ENCODE data around the gene RPS8. TPM values are rescaled to one million over a fixed set of nuclear protein-coding genes. Genes with fewer than 3 reads are reported as not detected.
A peak's percentile ranks its signal among the peaks of the same experiment; 100 is the strongest.
"Not testable (repeated sequence)": the region's sequence is repeated elsewhere in the genome, so short reads cannot be mapped to it uniquely, and the experiment has no call there.

RPS8 gene
- total RNA-seq, 1 donor, result 1,221 TPM

DNA sequence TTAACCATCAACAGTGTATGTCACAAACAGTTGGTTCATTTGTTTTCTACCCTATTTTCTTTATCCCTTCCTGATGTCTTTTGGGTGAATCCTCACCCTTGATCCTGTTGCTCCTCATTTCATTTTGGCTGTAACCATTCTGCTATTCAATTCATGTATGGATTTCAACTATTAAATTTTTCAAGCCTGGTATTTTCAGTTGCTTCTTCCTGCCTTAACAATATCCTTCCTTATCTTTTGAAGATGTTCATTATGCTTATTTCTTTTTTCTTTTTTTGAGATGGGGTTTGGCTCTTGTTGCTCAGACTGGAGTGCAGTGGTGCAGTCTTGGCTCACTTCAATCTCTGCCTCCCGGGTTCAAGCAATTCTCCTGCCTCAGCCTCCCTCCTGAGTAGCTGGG, 41.6 kb upstream of the RPS8 start:
- Histone ChIP-seq H3K79me2 (ENCODE audit: insufficient read depth, low read length) (no peaks in the 10 kb centered on the region), H3K9me3 (ENCODE audit: low read depth, low read length) (no peaks in the 10 kb centered on the region), H2AFZ (ENCODE audit: low read length) (no peak overlapping the region), H3K4me3 (ENCODE audit: insufficient read depth, low read length) (no peak overlapping the region), H3K36me3 (ENCODE audit: insufficient read depth, low read length) (no peaks in the 10 kb centered on the region), H3K27me3 (ENCODE audit: insufficient read depth, low read length) (no peaks in the 10 kb centered on the region), H3K4me2 (ENCODE audit: insufficient read depth, low read length) (no peak overlapping the region), H4K20me1 (ENCODE audit: insufficient read depth, low read length) (no peaks in the 10 kb centered on the region), H3K27ac (ENCODE audit: low read depth, low read length) (no peak overlapping the region), H3K4me1 (ENCODE audit: insufficient read depth, low read length) (peaks cover 26% of the 10 kb centered on the region)
- no peak for TF ChIP-seq CTCF (IDR thresholded peaks at IDR 0.05; ENCODE audit: extremely low read depth, low read depth, low read length)
- no peak for DNase-seq (ENCODE audit: insufficient read length, low spot score, missing footprints)

GRCh38 chr1:44735992-44736391, 39.3 kb upstream of the RPS8 start:
- Histone ChIP-seq H3K4me3 (ENCODE audit: insufficient read depth, low read length) (no peak overlapping the region), H3K9me3 (ENCODE audit: low read depth, low read length) (no peaks in the 10 kb centered on the region), H4K20me1 (ENCODE audit: insufficient read depth, low read length) (no peaks in the 10 kb centered on the region), H3K4me2 (ENCODE audit: insufficient read depth, low read length) (no peak overlapping the region), H2AFZ (ENCODE audit: low read length) (no peak overlapping the region), H3K27me3 (ENCODE audit: insufficient read depth, low read length) (no peaks in the 10 kb centered on the region), H3K4me1 (ENCODE audit: insufficient read depth, low read length) (peaks cover 31% of the 10 kb centered on the region), H3K79me2 (ENCODE audit: insufficient read depth, low read length) (peaks cover 13% of the 10 kb centered on the region), H3K27ac (ENCODE audit: low read depth, low read length) (no peak overlapping the region), H3K36me3 (ENCODE audit: insufficient read depth, low read length) (no peaks in the 10 kb centered on the region)
- no peak for TF ChIP-seq CTCF (IDR thresholded peaks at IDR 0.05; ENCODE audit: extremely low read depth, low read depth, low read length)
- DNase-seq (ENCODE audit: insufficient read length, low spot score, missing footprints), result no peak

- H3K27me3 ChIP-seq (ENCODE audit: insufficient read depth, low read length); H4K20me1 ChIP-seq (ENCODE audit: insufficient read depth, low read length); H3K36me3 ChIP-seq (ENCODE audit: insufficient read depth, low read length); H3K9me3 ChIP-seq (ENCODE audit: low read depth, low read length); DNase-seq (ENCODE audit: insufficient read length, low spot score, missing footprints): not testable (repeated sequence)
- peaks cover 23% of the 10 kb centered on the region for H3K4me1 ChIP-seq (ENCODE audit: insufficient read depth, low read length)
- H3K79me2 ChIP-seq (ENCODE audit: insufficient read depth, low read length), result peaks cover 36% of the 10 kb centered on the region
- H3K4me3 ChIP-seq (ENCODE audit: insufficient read depth, low read length), result peak overlapping the region; percentile 82
- peak overlapping the region; percentile 87 for H3K27ac ChIP-seq (ENCODE audit: low read depth, low read length)
- H3K4me2 ChIP-seq (ENCODE audit: insufficient read depth, low read length), result peak overlapping the region; percentile 98
- peak overlapping the region; percentile 97 for H2AFZ ChIP-seq (ENCODE audit: low read length)
Measured at GRCh38 chr1:44738953-44739306, 36.4 kb upstream of the RPS8 start.

DNA sequence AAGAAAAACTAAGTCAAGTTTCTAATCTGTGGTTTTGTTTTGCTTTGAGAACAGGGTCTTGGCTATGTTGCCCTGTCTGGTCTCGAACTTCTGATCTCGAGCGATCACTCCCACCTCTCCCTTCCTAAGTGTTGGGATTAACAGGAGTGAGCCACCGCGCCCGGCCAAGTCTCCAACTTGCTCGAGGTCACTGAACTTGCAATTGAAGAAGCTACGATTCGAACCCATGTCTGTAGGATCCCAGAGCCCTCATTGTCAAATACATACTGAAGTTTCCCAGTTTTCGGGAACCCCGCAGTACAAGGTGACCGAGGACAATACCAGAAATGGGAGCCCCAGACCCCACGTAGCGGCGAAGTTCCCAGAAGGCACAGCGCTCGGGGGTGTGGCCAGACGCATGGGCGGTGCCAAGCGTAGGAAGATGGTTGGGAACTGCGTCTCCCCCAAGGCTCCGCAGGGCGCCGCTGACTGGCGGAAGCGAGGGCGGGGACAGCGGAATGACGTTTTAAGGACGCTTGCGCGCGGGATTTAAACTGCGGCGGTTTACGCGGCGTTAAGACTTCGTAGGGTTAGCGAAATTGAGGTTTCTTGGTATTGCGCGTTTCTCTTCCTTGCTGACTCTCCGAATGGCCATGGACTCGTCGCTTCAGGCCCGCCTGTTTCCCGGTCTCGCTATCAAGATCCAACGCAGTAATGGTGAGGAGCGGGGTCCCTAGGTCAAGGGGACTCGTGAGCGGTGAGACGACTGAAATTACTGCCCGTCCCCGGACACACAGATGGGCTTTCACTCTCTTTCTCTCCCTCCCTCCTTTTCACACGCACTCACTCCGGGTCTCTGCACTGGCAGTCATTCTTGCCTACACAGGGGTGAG, 35.8 kb upstream of the RPS8 start, which contains the start of gene KIF2C:
TSS of gene KIF2C (plus strand) at position 531 of the 872 bp plus-strand sequence. CDS start at position 627, 96 bp downstream.
- Histone ChIP-seq H4K20me1 (ENCODE audit: insufficient read depth, low read length) (no peaks in the 10 kb centered on the region), H2AFZ (ENCODE audit: low read length) (peak within 1 kb of the TSS; percentile 97), H3K27me3 (ENCODE audit: insufficient read depth, low read length) (no peaks in the 10 kb centered on the region), H3K79me2 (ENCODE audit: insufficient read depth, low read length) (peaks cover 42% of the 10 kb centered on the region), H3K4me1 (ENCODE audit: insufficient read depth, low read length) (peaks cover 23% of the 10 kb centered on the region), H3K36me3 (ENCODE audit: insufficient read depth, low read length) (peaks cover 10% of the 10 kb centered on the region), H3K4me3 (ENCODE audit: insufficient read depth, low read length) (peak within 1 kb of the TSS; percentile 82), H3K4me2 (ENCODE audit: insufficient read depth, low read length) (peak within 1 kb of the TSS; percentile 98), H3K27ac (ENCODE audit: low read depth, low read length) (peak within 1 kb of the TSS; percentile 87), H3K9me3 (ENCODE audit: low read depth, low read length) (no peaks in the 10 kb centered on the region)
- peak; percentile 99 for DNase-seq (ENCODE audit: insufficient read length, low spot score, missing footprints)
- no peak for TF ChIP-seq CTCF (IDR thresholded peaks at IDR 0.05; ENCODE audit: extremely low read depth, low read depth, low read length)

All from osteoblast (primary cell).